Effector memory CD8-positive, alpha-beta T cell (primary cell): Measurements from ENCODE around the gene NOC2L.

Experiments used
- ATAC-seq: fragments of 150-1000 bp; cut with Tn5 transposase; replicated peaks from 2 replicates; pipeline ENCODE4 v1.10.0; 2021; ENCODE audit warnings: mild to moderate bottlenecking, moderate library complexity
- DNase-seq, 3 experiments: peaks; one replicate each; pipeline ENCODE4 v3.0.0; 2021
- H3K27ac Mint-ChIP-seq, 2 donors: one replicate each; pipeline ENCODE4 v1.8.0; 2022; ENCODE audit warnings: mild to moderate bottlenecking in 2 of 2, mixed read lengths in 2 of 2, moderate library complexity in 2 of 2
- H3K27me3 Mint-ChIP-seq, 2 donors: one replicate each; pipeline ENCODE4 v1.8.0; 2022; ENCODE audit warnings: mixed read lengths in 2 of 2
- H3K36me3 Mint-ChIP-seq: one replicate; pipeline ENCODE4 v1.8.0; 2022; ENCODE audit warnings: mild to moderate bottlenecking, moderate library complexity, mixed read lengths; ENCODE audit not compliant: insufficient read depth
- H3K4me1 Mint-ChIP-seq, 2 donors: one replicate each; pipeline ENCODE4 v1.8.0; 2022; ENCODE audit warnings: low read depth in 2 of 2, mixed read lengths in 2 of 2
- H3K4me3 Mint-ChIP-seq, 2 donors: one replicate each; pipeline ENCODE4 v1.8.0; 2022; ENCODE audit warnings: mild to moderate bottlenecking in 2 of 2, mixed read lengths in 2 of 2, moderate library complexity in 2 of 2
- H3K9me3 Mint-ChIP-seq, 2 donors: one replicate each; pipeline ENCODE4 v1.8.0; 2022; ENCODE audit warnings: mixed read lengths in 2 of 2

NOC2L gene

GRCh38 chr1:975365-975764, 16.3 kb upstream of the NOC2L start:
- Mint-ChIP-seq H3K4me3 (peak overlapping the region in 1 of 2 donors; percentile 62), H3K9me3 (no peaks in the 10 kb centered on the region), H3K27me3 (peaks cover 13 to 35% of the 10 kb centered on the region in 2 donors), H3K27ac (no peak overlapping the region), H3K36me3 (no peaks in the 10 kb centered on the region), H3K4me1 (peaks cover 5 to 9% of the 10 kb centered on the region in 2 donors)
- DNase-seq (no peak), ATAC-seq (no peak)

- H3K27me3 Mint-ChIP-seq, result peaks cover 13 to 35% of the 10 kb centered on the region in 2 donors
- no peaks in the 10 kb centered on the region for H3K36me3 Mint-ChIP-seq
- peak overlapping the region in 1 of 2 donors; percentile 53 for H3K4me3 Mint-ChIP-seq
- H3K27ac Mint-ChIP-seq, result no peak overlapping the region
- peaks cover 5 to 9% of the 10 kb centered on the region in 2 donors for H3K4me1 Mint-ChIP-seq
- no peak for ATAC-seq
- no peaks in the 10 kb centered on the region for H3K9me3 Mint-ChIP-seq
- no peak for DNase-seq
These were observed 15.8 kb upstream of the NOC2L start for GRCh38 chr1:974687-975328.

- DNase-seq, result no peak
- H3K4me1 Mint-ChIP-seq, result peaks cover 5 to 9% of the 10 kb centered on the region in 2 donors
- no peaks in the 10 kb centered on the region for H3K9me3 Mint-ChIP-seq
- no peak for ATAC-seq
- H3K27me3 Mint-ChIP-seq, result peaks cover 13 to 40% of the 10 kb centered on the region in 2 donors
- H3K27ac Mint-ChIP-seq, result no peak overlapping the region
- H3K4me3 Mint-ChIP-seq, result no peak overlapping the region
- H3K36me3 Mint-ChIP-seq, result no peaks in the 10 kb centered on the region
These were observed 15.2 kb upstream of the NOC2L start for GRCh38 chr1:974293-974640.

- no peaks in the 10 kb centered on the region for H3K36me3 Mint-ChIP-seq
- H3K4me3 Mint-ChIP-seq, result no peak overlapping the region
- peaks cover 13 to 44% of the 10 kb centered on the region in 2 donors for H3K27me3 Mint-ChIP-seq
These were observed 14.6 kb upstream of the NOC2L start for GRCh38 chr1:973459-974292.

GRCh38 chr1:972726-973458, 13.8 kb upstream of the NOC2L start:
- DNase-seq, result no peak
- Mint-ChIP-seq H3K4me3 (no peak overlapping the region), H3K4me1 (peaks cover 5 to 6% of the 10 kb centered on the region in 2 donors), H3K27me3 (peaks cover 13 to 45% of the 10 kb centered on the region in 2 donors), H3K36me3 (no peaks in the 10 kb centered on the region), H3K9me3 (no peaks in the 10 kb centered on the region), H3K27ac (no peak overlapping the region)
- ATAC-seq, result no peak

More at GRCh38 chr1:973459-974292, 14.6 kb upstream of the NOC2L start:
- no peak for DNase-seq
- no peak for ATAC-seq
- no peak overlapping the region for H3K27ac Mint-ChIP-seq
- H3K9me3 Mint-ChIP-seq, result no peaks in the 10 kb centered on the region
- H3K4me1 Mint-ChIP-seq, result peaks cover 5 to 9% of the 10 kb centered on the region in 2 donors

- Mint-ChIP-seq H3K27ac (no peak overlapping the region), H3K9me3 (no peaks in the 10 kb centered on the region), H3K36me3 (no peaks in the 10 kb centered on the region), H3K27me3 (peaks cover 13 to 45% of the 10 kb centered on the region in 2 donors), H3K4me3 (no peak overlapping the region), H3K4me1 (peaks cover 5 to 6% of the 10 kb centered on the region in 2 donors)
- DNase-seq, result no peak
- ATAC-seq, result no peak
These were observed 12.9 kb upstream of the NOC2L start for GRCh38 chr1:971751-972506.

GRCh38 chr1:970973-971730, 12.1 kb upstream of the NOC2L start:
- H3K4me3 Mint-ChIP-seq, result no peak overlapping the region
- H3K4me1 Mint-ChIP-seq, result peaks cover 5 to 6% of the 10 kb centered on the region in 2 donors
- DNase-seq (no peak), ATAC-seq (no peak)
- H3K27me3 Mint-ChIP-seq, result peaks cover 13 to 44% of the 10 kb centered on the region in 2 donors
- H3K27ac Mint-ChIP-seq, result no peak overlapping the region
- H3K36me3 Mint-ChIP-seq, result no peaks in the 10 kb centered on the region
- H3K9me3 Mint-ChIP-seq, result no peaks in the 10 kb centered on the region

GRCh38 chr1:970242-970972, 11.4 kb upstream of the NOC2L start:
- Mint-ChIP-seq H3K27ac (no peak overlapping the region), H3K4me1 (no peaks in the 10 kb centered on the region), H3K36me3 (no peaks in the 10 kb centered on the region), H3K9me3 (no peaks in the 10 kb centered on the region), H3K27me3 (peaks cover 6 to 36% of the 10 kb centered on the region in 2 donors), H3K4me3 (no peak overlapping the region)
- no peak for DNase-seq
- ATAC-seq, result no peak

GRCh38 chr1:969260-969855, 10.3 kb upstream of the NOC2L start:
- DNase-seq, result no peak
- H3K36me3 Mint-ChIP-seq, result no peaks in the 10 kb centered on the region
- no peak overlapping the region for H3K27ac Mint-ChIP-seq
- H3K27me3 Mint-ChIP-seq, result peaks cover 0 to 26% of the 10 kb centered on the region in 2 donors
- H3K4me1 Mint-ChIP-seq, result no peaks in the 10 kb centered on the region
- H3K9me3 Mint-ChIP-seq, result no peaks in the 10 kb centered on the region
- no peak overlapping the region for H3K4me3 Mint-ChIP-seq
- ATAC-seq, result no peak

GRCh38 chr1:967466-968343, 8.6 kb upstream of the NOC2L start:
- Mint-ChIP-seq H3K27ac (no peak overlapping the region), H3K27me3 (peaks cover 0 to 16% of the 10 kb centered on the region in 2 donors), H3K36me3 (no peaks in the 10 kb centered on the region), H3K4me1 (no peaks in the 10 kb centered on the region), H3K4me3 (peak overlapping the region; percentile 18 to 36), H3K9me3 (no peaks in the 10 kb centered on the region)
- DNase-seq, result no peak
- ATAC-seq, result no peak

GRCh38 chr1:966704-967300, 7.7 kb upstream of the NOC2L start:
- Mint-ChIP-seq H3K27me3 (peaks cover 0 to 16% of the 10 kb centered on the region in 2 donors), H3K27ac (no peak overlapping the region), H3K36me3 (no peaks in the 10 kb centered on the region), H3K4me1 (peaks cover 0 to 4% of the 10 kb centered on the region in 2 donors), H3K9me3 (no peaks in the 10 kb centered on the region), H3K4me3 (peak overlapping the region; percentile 67 to 75)
- ATAC-seq, result peak; percentile 93
- DNase-seq, result peak; percentile 46 to 51 (median 47)
